GM10248 (cell line): ENCODE results near the gene SDCCAG8.

Experiments used
- CTCF ChIA-PET: fragments of 300-600 bp; sonication (Branson Sonifier 250); formaldehyde crosslinking; extraction: SDS; loops from one replicate; lab custom pipeline; 2021; ENCODE audit warnings: antibody characterized with exemption; lab: Yijun Ruan, JAX
- POLR2A ChIA-PET: fragments of 350-650 bp; sonication (Branson Sonifier 250); formaldehyde crosslinking; extraction: SDS; loops from one replicate; lab custom pipeline; 2020; ENCODE audit warnings: antibody characterized with exemption; lab: Yijun Ruan, JAX
- DNase-seq: peaks from one replicate; pipeline ENCODE4 v3.0.0; 2012; ENCODE audit errors: extremely low spot score
- TF ChIP-seq, protein P1 (sequence below): IDR thresholded peaks from 2 replicates; pipeline ENCODE4 v1.5.1; 2012; ENCODE audit warnings: mild to moderate bottlenecking, low read depth; ENCODE audit errors: extremely low read depth, missing control alignments, control extremely low read depth

SDCCAG8 gene

DNA sequence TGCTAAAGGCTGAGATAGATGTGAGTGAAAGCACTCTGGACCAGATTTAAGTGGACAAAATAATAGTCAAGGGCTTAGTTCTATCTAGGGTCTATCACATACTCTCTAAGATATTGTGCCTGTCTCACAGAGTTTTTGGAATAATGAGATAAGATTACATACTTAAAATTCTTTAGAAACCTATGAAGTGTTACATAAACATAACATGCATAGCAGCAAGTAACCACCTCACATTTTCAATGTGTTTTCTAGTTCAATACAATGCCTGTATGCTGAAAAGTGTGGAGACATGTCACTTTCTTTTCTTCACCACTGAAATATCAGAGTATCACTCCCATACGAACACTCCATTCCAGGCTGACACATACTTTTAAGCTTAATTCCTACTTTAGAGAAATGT lies 16.2 kb downstream of the SDCCAG8 start:
- no peak for DNase-seq
- TF ChIP-seq, protein P1, sequence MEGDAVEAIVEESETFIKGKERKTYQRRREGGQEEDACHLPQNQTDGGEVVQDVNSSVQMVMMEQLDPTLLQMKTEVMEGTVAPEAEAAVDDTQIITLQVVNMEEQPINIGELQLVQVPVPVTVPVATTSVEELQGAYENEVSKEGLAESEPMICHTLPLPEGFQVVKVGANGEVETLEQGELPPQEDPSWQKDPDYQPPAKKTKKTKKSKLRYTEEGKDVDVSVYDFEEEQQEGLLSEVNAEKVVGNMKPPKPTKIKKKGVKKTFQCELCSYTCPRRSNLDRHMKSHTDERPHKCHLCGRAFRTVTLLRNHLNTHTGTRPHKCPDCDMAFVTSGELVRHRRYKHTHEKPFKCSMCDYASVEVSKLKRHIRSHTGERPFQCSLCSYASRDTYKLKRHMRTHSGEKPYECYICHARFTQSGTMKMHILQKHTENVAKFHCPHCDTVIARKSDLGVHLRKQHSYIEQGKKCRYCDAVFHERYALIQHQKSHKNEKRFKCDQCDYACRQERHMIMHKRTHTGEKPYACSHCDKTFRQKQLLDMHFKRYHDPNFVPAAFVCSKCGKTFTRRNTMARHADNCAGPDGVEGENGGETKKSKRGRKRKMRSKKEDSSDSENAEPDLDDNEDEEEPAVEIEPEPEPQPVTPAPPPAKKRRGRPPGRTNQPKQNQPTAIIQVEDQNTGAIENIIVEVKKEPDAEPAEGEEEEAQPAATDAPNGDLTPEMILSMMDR, result no peak
- ChIA-PET POLR2A (no interaction called here), CTCF (interaction anchor here (1.0 to 1.7 kb wide), 4 partner anchors 13 to 23 kb away, joined by 3 to 8 read pairs (median 4); partner anchors contain the start of genes CEP170 and SDCCAG8)

DNA sequence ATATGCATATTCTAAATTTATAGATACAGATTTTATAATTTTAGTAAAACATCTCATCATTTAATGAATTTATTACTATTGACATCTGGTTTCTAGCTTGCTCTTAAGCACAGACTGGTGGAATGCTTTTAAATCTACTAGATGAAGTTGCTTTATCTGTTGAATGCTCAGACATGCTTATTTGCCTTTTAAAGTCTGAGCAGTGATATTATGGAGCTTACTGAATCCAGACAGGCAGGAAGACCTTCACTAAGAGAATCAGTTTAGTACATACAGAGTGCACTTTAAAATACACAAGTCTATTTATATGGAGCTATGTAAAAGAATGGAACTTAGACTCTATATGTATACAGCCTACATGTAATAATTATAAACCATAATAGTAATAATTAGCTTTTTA lies 16.6 kb downstream of the SDCCAG8 start:
- ChIA-PET POLR2A (no interaction called here), CTCF (interaction anchor here (1.0 to 1.7 kb wide), 4 partner anchors 12 to 22 kb away, joined by 3 to 8 read pairs (median 4); partner anchors contain the start of genes CEP170 and SDCCAG8)
- no peak for DNase-seq
- TF ChIP-seq, protein P1, result no peak

DNA sequence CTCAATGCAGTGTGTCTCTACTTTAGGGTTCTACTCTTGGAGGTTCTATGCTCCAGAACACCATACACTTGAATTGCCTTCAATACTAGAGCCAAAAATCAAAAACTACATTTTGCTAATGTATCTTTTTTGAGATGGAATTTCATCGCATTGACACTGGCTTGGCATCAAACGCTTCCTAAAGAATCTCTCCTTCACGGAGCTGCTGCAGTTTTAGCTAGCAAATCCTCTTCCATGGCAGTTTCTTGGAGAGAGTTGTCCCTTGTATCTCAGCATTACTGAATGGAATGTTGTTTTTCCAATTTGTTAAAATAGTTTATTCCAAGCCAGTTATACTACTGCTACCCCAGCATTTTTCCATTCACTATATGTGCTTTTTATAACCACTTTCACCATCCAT lies 17.7 kb downstream of the SDCCAG8 start:
- TF ChIP-seq, protein P1, result no peak
- ChIA-PET CTCF (interaction anchor here (0.8 to 1.9 kb wide), 5 partner anchors 9 to 31 kb away, joined by 3 to 8 read pairs (median 4); partner anchors contain the start of genes CEP170 and SDCCAG8), POLR2A (no interaction called here)
- DNase-seq, result no peak

DNA sequence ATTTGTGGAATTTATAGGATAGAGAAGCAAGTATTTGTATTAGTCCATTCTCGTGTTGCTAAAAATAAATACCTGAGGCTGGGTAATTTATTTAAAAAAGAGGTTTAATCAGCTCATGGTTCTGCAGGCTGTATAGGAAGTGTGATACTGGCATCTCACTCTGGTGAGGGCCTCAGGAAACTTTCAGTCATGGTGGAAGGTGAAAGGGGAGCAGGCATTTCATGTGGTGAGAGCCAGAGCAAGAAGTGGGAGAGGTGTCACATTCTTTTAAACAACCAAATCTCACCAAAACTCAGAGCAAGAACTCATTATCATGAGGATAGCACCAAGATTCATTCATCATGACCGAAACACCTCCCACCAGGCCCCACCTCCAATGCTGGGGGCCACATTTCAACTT lies 18.1 kb downstream of the SDCCAG8 start:
- TF ChIP-seq, protein P1, result no peak
- ChIA-PET CTCF (interaction anchor here (1.6 to 1.9 kb wide), 2 partner anchors 9 to 30 kb away, joined by 3 to 4 read pairs; no protein-coding TSS in a partner anchor), POLR2A (no interaction called here)
- DNase-seq, result no peak

DNA sequence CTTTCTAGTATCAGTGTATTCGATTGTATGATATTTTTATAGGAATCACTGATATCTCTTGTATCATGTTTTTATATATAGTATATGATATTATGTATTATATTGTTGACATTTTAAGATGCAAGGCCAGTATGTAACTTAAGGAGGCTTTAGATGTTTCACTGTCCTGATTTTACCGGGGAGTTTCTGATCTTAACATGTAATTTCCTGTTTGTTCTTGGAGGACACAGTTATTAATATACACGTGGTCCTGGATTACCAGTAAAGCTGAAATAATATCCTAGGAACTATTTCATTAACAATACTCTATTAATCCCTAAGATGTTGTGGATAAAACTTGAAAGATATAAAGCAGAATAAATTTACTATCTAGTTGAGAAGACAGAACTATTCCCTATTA lies 19.5 kb downstream of the SDCCAG8 start:
- ChIA-PET CTCF (no interaction called here), POLR2A (no interaction called here)
- no peak for DNase-seq
- TF ChIP-seq, protein P1, result no peak

DNA sequence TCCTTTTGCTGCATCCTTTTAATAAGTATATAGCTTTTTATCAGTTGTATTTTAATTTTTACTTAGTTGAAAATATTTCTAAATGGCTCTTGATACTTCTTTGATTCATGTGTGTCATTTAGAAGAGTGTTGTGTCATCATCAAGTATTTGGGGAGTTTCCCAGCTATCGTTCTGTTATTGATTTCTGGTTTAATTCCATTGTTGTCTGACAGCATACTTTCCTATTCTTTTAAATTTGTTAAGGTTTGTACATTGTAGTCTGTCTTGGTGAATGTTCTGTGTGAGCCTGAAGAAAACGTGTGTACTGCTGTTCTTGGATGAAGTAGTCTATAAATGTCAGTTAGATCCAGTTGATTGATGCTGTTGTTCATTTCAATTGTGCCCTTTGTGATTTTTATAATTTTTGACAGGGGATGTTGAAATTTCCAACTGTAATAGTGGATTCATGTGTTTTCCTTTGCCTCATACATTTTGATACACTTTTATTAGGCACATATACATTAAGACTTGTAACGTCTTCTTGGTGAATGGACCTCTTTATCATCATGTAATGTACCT lies 24.8 kb downstream of the SDCCAG8 start:
- POLR2A ChIA-PET, result no interaction called here
- CTCF ChIA-PET, result no interaction called here
- TF ChIP-seq, protein P1, result no peak

More for the DNA sequence above, 24.8 kb downstream of the SDCCAG8 start:
- no peak for DNase-seq
